ENCODE results near the gene CLCN5. TPM values are rescaled to one million over a fixed set of nuclear protein-coding genes. Genes with fewer than 3 reads are reported as not detected.

Gene CLCN5
- total RNA-seq, 2 experiments from 2014 or later, result 3.5 to 3.6 TPM

DNA sequence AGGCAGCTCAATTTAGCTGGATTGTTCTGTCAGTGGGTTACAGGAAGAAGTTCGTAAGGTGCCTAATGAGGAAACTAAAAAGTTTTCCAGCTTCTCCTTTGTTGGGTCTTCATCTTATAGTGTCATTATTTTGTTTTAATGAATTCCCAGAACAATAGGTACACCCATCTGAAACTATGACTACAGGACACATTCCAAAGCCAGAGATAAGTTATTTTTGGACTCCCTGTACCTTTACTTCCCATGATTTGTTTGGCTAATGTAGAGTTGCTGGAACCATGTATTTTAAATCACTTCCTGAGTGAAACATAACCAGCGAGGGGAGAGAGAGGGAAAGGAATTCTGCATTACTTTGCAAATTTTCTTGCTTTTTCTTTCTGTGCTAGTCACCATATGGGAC is 114.0 kb downstream of the CLCN5 start:
- Mint-ChIP-seq H3K36me3 (ENCODE audit: low read depth) (no peaks in the 10 kb centered on the region), H3K9me3 (no peaks in the 10 kb centered on the region), H3K4me1 (no peaks in the 10 kb centered on the region)

GRCh38 chrX:50045823-50046222 is 123.4 kb downstream of the CLCN5 start:
- DNase-seq, result no peak
- Mint-ChIP-seq H3K4me1 (no peaks in the 10 kb centered on the region), H3K4me3 (no peak overlapping the region), H3K27ac (no peak overlapping the region), H3K9me3 (no peaks in the 10 kb centered on the region), H3K36me3 (ENCODE audit: low read depth) (no peaks in the 10 kb centered on the region), H3K27me3 (no peaks in the 10 kb centered on the region)
- CTCF ChIA-PET, result no interaction called here
- POLR2A ChIA-PET, result no interaction called here

More for the DNA sequence above, 114.0 kb downstream of the CLCN5 start:
- Mint-ChIP-seq H3K4me3 (no peak overlapping the region), H3K27ac (no peak overlapping the region), H3K27me3 (no peaks in the 10 kb centered on the region)
- no peak for DNase-seq
- ChIA-PET POLR2A (no interaction called here), CTCF (interaction anchor here (0.7 kb wide), 1 partner anchor 667 kb away, joined by 3 read pairs; no protein-coding TSS in a partner anchor)

- no peaks in the 10 kb centered on the region for H3K27me3 Mint-ChIP-seq
- H3K27ac Mint-ChIP-seq, result no peak overlapping the region
- ChIA-PET POLR2A (no interaction called here), CTCF (no interaction called here)
- H3K4me3 Mint-ChIP-seq, result no peak overlapping the region
- DNase-seq, result no peak
- H3K9me3 Mint-ChIP-seq, result no peaks in the 10 kb centered on the region
- no peaks in the 10 kb centered on the region for H3K36me3 Mint-ChIP-seq (ENCODE audit: low read depth)
- H3K4me1 Mint-ChIP-seq, result no peaks in the 10 kb centered on the region
Measured at GRCh38 chrX:50049228-50049627, 126.8 kb downstream of the CLCN5 start.

DNA sequence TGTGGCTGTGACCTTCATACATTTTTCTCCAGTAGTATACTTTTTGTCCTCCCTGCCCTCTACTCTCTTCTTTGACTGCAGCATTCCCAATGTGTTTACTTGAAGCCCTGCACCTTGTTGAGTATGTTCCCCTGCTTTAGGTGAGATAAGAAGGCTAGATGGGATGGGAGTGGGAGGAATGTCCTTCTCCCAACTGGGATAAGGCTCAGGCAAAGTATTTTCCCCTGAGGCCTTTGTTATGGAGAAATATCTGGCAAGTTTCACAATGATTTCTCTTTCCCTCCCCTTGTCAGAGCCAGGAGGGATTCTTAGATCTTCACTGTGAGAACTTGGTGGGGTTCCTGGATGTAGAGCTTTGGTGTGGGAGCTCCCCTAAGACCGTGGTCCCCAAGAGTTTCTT is 131.8 kb downstream of the CLCN5 start:
- ChIA-PET POLR2A (no interaction called here), CTCF (no interaction called here)
- no peak for DNase-seq
- Mint-ChIP-seq H3K9me3 (no peaks in the 10 kb centered on the region), H3K4me1 (no peaks in the 10 kb centered on the region), H3K4me3 (no peak overlapping the region), H3K27ac (no peak overlapping the region), H3K36me3 (ENCODE audit: low read depth) (no peaks in the 10 kb centered on the region), H3K27me3 (no peaks in the 10 kb centered on the region)

GRCh38 chrX:50066318-50066937 is 144.0 kb downstream of the CLCN5 start:
- CTCF ChIA-PET, result no interaction called here
- no peaks in the 10 kb centered on the region for H3K27me3 Mint-ChIP-seq
- H3K4me3 Mint-ChIP-seq, result no peak overlapping the region
- DNase-seq, result no peak
- no peak overlapping the region for H3K27ac Mint-ChIP-seq
- POLR2A ChIA-PET, result no interaction called here
- no peaks in the 10 kb centered on the region for H3K4me1 Mint-ChIP-seq
- peaks cover 1% of the 10 kb centered on the region for H3K36me3 Mint-ChIP-seq (ENCODE audit: low read depth)
- H3K9me3 Mint-ChIP-seq, result no peaks in the 10 kb centered on the region

- CTCF ChIA-PET, result no interaction called here
- POLR2A ChIA-PET, result no interaction called here
- no peak for DNase-seq
Measured at GRCh38 chrX:50067435-50068284, 145.3 kb downstream of the CLCN5 start.

GRCh38 chrX:50068285-50068563 is 145.8 kb downstream of the CLCN5 start:
- H3K9me3 Mint-ChIP-seq, result no peaks in the 10 kb centered on the region
- no peak overlapping the region for H3K4me3 Mint-ChIP-seq
- H3K36me3 Mint-ChIP-seq (ENCODE audit: low read depth), result peaks cover 1% of the 10 kb centered on the region
- ChIA-PET POLR2A (no interaction called here), CTCF (no interaction called here)
- H3K27me3 Mint-ChIP-seq, result no peaks in the 10 kb centered on the region
- DNase-seq, result no peak
- no peak overlapping the region for H3K27ac Mint-ChIP-seq
- peaks cover 4% of the 10 kb centered on the region for H3K4me1 Mint-ChIP-seq

More at GRCh38 chrX:50067435-50068284, 145.3 kb downstream of the CLCN5 start:
- peaks cover 4% of the 10 kb centered on the region for H3K4me1 Mint-ChIP-seq
- peaks cover 1% of the 10 kb centered on the region for H3K36me3 Mint-ChIP-seq (ENCODE audit: low read depth)
- H3K9me3 Mint-ChIP-seq, result no peaks in the 10 kb centered on the region
- H3K4me3 Mint-ChIP-seq, result no peak overlapping the region
- H3K27ac Mint-ChIP-seq, result no peak overlapping the region
- no peaks in the 10 kb centered on the region for H3K27me3 Mint-ChIP-seq

- Mint-ChIP-seq H3K9me3 (no peaks in the 10 kb centered on the region), H3K27me3 (no peaks in the 10 kb centered on the region), H3K4me3 (no peak overlapping the region), H3K4me1 (peaks cover 4% of the 10 kb centered on the region), H3K36me3 (ENCODE audit: low read depth) (peaks cover 1% of the 10 kb centered on the region), H3K27ac (no peak overlapping the region)
- DNase-seq, result no peak
- ChIA-PET CTCF (no interaction called here), POLR2A (no interaction called here)
Measured at GRCh38 chrX:50068893-50069292, 146.5 kb downstream of the CLCN5 start.

DNA sequence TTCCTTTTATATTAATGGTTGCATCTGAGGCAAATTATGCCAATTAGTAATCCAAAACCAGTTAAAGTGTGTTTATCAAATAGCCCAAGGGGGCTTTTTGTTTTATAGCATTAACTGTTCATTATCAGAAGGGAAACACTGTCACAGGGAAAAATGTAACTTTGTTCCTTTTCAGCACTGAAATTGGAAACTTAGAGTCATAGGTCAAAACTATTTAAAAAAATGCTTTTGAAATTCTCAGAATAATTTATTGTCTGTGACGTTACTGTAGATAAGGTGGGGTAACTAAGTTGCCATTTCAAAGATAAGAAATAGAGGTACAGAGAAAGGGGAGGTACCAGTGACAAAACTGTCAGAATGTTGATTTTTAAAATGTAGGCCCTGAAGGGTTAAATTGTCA is 149.1 kb downstream of the CLCN5 start:
- no peak overlapping the region for H3K27ac Mint-ChIP-seq
- peaks cover 1% of the 10 kb centered on the region for H3K36me3 Mint-ChIP-seq (ENCODE audit: low read depth)
- no peak overlapping the region for H3K4me3 Mint-ChIP-seq
- no peak for DNase-seq
- H3K4me1 Mint-ChIP-seq, result peaks cover 4% of the 10 kb centered on the region
- CTCF ChIA-PET, result no interaction called here
- no peaks in the 10 kb centered on the region for H3K27me3 Mint-ChIP-seq
- no peaks in the 10 kb centered on the region for H3K9me3 Mint-ChIP-seq
- POLR2A ChIA-PET, result no interaction called here

DNA sequence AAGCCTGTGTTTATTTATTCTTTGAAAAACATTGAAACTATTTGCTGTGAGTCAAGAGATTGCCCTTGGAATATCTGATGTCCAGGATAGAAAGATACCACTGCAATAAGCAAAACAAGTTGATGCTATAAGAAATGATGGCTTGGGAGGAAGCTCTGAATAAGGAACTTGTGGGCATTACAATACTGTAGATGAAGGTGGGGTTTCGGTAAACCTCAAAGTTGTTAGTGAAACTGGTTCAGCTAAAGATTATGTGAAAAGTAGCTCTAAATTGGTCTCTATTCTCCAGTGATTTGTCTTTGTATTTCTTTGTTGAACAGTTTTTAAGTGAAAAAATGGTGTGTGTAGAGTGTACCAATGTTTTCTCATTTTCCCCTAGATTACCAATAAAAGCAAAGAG is 149.7 kb downstream of the CLCN5 start:
- Mint-ChIP-seq H3K4me3 (no peak overlapping the region), H3K36me3 (ENCODE audit: low read depth) (peaks cover 1% of the 10 kb centered on the region), H3K9me3 (no peaks in the 10 kb centered on the region), H3K27me3 (no peaks in the 10 kb centered on the region), H3K4me1 (peaks cover 4% of the 10 kb centered on the region), H3K27ac (no peak overlapping the region)
- no peak for DNase-seq
- ChIA-PET POLR2A (no interaction called here), CTCF (interaction anchor here (0.5 kb wide), 1 partner anchor 74 kb away, joined by 4 read pairs; no protein-coding TSS in a partner anchor)

- H3K27ac Mint-ChIP-seq, result no peak overlapping the region
- no peaks in the 10 kb centered on the region for H3K9me3 Mint-ChIP-seq
- H3K4me1 Mint-ChIP-seq, result peaks cover 4% of the 10 kb centered on the region
- POLR2A ChIA-PET, result no interaction called here
- peaks cover 1% of the 10 kb centered on the region for H3K36me3 Mint-ChIP-seq (ENCODE audit: low read depth)
- H3K4me3 Mint-ChIP-seq, result no peak overlapping the region
- no peak for DNase-seq
- no peaks in the 10 kb centered on the region for H3K27me3 Mint-ChIP-seq
- CTCF ChIA-PET, result no interaction called here
Measured at GRCh38 chrX:50073601-50074000, 151.2 kb downstream of the CLCN5 start.

DNA sequence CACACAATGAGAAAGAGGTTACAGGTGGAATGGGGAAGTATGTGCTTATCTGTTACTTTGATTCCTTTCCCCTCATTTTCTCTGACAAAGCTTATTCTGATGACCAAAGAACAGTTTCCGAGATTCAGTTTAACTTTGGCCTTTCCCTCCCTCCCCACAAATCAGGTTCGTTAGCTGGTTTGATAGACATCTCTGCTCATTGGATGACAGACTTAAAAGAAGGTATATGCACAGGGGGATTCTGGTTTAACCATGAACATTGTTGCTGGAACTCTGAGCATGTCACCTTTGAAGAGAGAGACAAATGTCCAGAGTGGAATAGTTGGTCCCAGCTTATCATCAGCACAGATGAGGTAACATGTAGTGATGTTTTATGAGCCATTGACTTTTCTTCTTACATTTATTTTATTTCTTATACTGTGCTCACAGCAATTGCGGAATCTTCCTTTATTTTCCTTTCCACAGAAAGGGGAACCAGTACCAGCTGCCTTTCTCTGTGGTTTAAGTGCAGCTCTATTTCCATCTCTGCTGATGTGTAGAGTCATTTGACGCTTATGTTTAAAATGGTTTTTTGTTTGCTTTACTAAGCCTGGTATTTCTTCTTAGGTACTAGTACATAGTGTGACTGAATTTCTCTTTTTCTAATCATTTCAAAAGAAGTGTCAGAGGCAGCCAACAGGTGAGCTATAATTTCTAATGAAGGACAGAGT is 153.4 kb downstream of the CLCN5 start:
- no peak for DNase-seq
- Mint-ChIP-seq H3K27ac (no peak overlapping the region), H3K4me1 (peaks cover 4% of the 10 kb centered on the region), H3K9me3 (no peaks in the 10 kb centered on the region), H3K4me3 (no peak overlapping the region), H3K27me3 (no peaks in the 10 kb centered on the region), H3K36me3 (ENCODE audit: low read depth) (no peaks in the 10 kb centered on the region)
- CTCF ChIA-PET, result no interaction called here
- POLR2A ChIA-PET, result no interaction called here

- DNase-seq, result no peak
- Mint-ChIP-seq H3K27ac (no peak overlapping the region), H3K4me1 (no peaks in the 10 kb centered on the region), H3K36me3 (ENCODE audit: low read depth) (no peaks in the 10 kb centered on the region), H3K27me3 (no peaks in the 10 kb centered on the region), H3K4me3 (no peak overlapping the region), H3K9me3 (no peaks in the 10 kb centered on the region)
- ChIA-PET POLR2A (no interaction called here), CTCF (no interaction called here)
Measured at GRCh38 chrX:50081282-50081889, 159.0 kb downstream of the CLCN5 start.

All from activated CD4-positive, alpha-beta T cell treated with anti-CD3 and anti-CD28 coated beads, Interleukin-2, amount 10 ng/mL, durations not matched to agents 7 days and 5 days (primary cell).